Cardiac muscle cell (in vitro differentiated cells and primary cell): ENCODE measurements around the gene CXCL14. TPM values are rescaled to one million over a fixed set of nuclear protein-coding genes. Genes with fewer than 3 reads are reported as not detected.

Experiments used
- DNase-seq, 2 donors: peaks; one replicate each; pipeline versions ENCODE4 v3.0.0 to v3.0.0-alpha.2; 2010 to 2017; ENCODE audit warnings: low read depth in 1 of 2, low spot score in 1 of 2
- H3K27ac ChIP-seq: fragments of 200-600 bp; sonication (generic); 2 replicates; pipeline ENCODE4 v1.5.1; 2016
- H3K27me3 ChIP-seq: fragments of 200-600 bp; sonication (generic); 2 replicates; pipeline ENCODE4 v1.6.0; 2016; ENCODE audit warnings: control low read depth
- H3K36me3 ChIP-seq: fragments of 200-600 bp; sonication (generic); 2 replicates; pipeline ENCODE4 v1.5.1; 2016; ENCODE audit warnings: control low read depth
- H3K4me1 ChIP-seq: fragments of 200-600 bp; sonication (generic); 2 replicates; pipeline ENCODE4 v1.8.1; 2017; ENCODE audit warnings: low read depth, mild to moderate bottlenecking, mixed run types
- H3K4me3 ChIP-seq: fragments of 200-600 bp; sonication (generic); 2 replicates; pipeline ENCODE4 v1.5.1; 2016; ENCODE audit warnings: mild to moderate bottlenecking
- H3K9me3 ChIP-seq: fragments of 200-600 bp; sonication (generic); 2 replicates; pipeline ENCODE4 v1.5.1; 2017; ENCODE audit warnings: low read depth, mild to moderate bottlenecking, control low read depth
- polyA plus RNA-seq: library from polyadenylated mRNA; unstranded; fragments of >200 nt; fragmentation: Nextera tagmentation; extraction: Ambion mirVana; gene quantifications from 2 replicates; pipeline ENCODE4 v1.2.1, GENCODE V29; 2016
- total RNA-seq: library from RNA; depleted of rRNA; stranded (reverse); fragments of >200 nt; gene quantifications from 2 replicates; pipeline ENCODE4 v1.2.3, GENCODE V29; 2016
- TF ChIP-seq, protein P1 (sequence below): IDR thresholded peaks from 2 replicates; pipeline ENCODE4 v1.5.1; 2012; ENCODE audit warnings: low read depth, mild to moderate bottlenecking, low read length

CXCL14 gene
- total and polyA plus RNA-seq, 2 experiments from 2014 or later = 1.2 to 1.9 TPM

DNA sequence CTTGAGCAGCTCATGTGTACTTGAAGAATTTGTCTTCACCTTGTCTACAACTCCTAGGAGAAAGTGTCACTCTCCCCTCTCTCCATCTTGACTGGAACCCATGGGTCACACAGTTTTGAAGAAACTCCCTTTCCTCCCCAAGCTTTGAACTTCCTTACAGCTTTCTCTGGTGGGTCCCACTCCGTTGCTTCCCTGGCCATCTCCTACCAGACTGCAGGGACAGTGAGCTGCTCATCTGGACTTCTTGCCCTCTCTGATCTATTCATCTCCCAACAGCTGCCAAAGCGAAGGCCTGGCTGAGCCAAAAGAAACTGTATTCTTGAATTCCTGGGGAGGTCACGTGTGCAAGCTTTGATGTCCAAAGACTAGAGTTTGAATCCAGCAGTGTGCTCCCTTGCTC is 22.7 kb upstream of the CXCL14 start:
- Histone ChIP-seq H3K4me3 (no peak overlapping the region), H3K4me1 (no peaks in the 10 kb centered on the region), H3K36me3 (no peaks in the 10 kb centered on the region), H3K27me3 (no peaks in the 10 kb centered on the region), H3K27ac (no peak overlapping the region), H3K9me3 (no peaks in the 10 kb centered on the region)
- no peak for DNase-seq
- TF ChIP-seq, protein P1, sequence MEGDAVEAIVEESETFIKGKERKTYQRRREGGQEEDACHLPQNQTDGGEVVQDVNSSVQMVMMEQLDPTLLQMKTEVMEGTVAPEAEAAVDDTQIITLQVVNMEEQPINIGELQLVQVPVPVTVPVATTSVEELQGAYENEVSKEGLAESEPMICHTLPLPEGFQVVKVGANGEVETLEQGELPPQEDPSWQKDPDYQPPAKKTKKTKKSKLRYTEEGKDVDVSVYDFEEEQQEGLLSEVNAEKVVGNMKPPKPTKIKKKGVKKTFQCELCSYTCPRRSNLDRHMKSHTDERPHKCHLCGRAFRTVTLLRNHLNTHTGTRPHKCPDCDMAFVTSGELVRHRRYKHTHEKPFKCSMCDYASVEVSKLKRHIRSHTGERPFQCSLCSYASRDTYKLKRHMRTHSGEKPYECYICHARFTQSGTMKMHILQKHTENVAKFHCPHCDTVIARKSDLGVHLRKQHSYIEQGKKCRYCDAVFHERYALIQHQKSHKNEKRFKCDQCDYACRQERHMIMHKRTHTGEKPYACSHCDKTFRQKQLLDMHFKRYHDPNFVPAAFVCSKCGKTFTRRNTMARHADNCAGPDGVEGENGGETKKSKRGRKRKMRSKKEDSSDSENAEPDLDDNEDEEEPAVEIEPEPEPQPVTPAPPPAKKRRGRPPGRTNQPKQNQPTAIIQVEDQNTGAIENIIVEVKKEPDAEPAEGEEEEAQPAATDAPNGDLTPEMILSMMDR = no peak

DNA sequence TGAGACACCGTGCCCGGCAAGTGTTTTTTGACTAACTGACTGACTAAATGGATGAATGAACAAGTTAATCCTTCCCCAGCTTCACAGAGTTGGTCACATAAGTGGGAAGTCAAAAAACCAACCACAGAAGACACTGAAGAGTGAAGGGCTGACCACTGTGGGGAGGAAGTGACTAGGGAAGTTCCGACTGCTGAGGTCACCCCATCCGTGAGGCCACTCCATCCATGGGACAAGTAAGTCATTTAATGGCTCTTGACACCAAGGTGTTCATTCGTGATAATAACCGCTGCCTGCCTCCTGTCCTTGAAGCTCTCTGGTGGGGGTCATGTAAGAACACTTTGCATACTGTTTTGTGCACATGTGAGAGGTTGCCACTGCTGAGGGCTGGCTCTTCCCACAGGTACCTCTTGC is 22.2 kb upstream of the CXCL14 start:
- Histone ChIP-seq H3K27ac (no peak overlapping the region), H3K36me3 (no peaks in the 10 kb centered on the region), H3K27me3 (no peaks in the 10 kb centered on the region), H3K4me1 (no peaks in the 10 kb centered on the region), H3K4me3 (no peak overlapping the region), H3K9me3 (no peaks in the 10 kb centered on the region)
- DNase-seq = no peak
- TF ChIP-seq, protein P1 = no peak

DNA sequence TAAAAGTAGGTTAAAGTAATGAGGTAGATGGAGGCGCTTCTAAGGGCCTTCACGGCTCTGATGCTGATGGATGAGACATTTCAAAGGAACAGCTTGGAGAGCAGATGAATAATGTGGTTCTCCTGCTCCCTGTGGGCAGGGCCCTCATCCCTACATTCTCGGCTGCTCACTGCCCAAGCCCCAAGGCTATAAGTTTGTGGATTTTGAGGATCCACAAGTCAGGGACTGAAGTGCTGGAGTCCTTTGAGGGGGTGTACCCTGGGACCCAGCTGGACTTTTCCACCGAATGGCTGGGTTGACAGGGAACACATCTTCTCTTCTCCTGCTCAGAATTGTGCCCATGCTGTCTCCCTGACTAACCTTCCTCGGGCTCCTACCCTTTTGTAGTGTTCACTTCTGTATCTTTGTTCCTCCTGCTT is 21.4 kb upstream of the CXCL14 start:
- no peak for DNase-seq
- no peaks in the 10 kb centered on the region for H3K4me1 ChIP-seq
- TF ChIP-seq, protein P1 = no peak

DNA sequence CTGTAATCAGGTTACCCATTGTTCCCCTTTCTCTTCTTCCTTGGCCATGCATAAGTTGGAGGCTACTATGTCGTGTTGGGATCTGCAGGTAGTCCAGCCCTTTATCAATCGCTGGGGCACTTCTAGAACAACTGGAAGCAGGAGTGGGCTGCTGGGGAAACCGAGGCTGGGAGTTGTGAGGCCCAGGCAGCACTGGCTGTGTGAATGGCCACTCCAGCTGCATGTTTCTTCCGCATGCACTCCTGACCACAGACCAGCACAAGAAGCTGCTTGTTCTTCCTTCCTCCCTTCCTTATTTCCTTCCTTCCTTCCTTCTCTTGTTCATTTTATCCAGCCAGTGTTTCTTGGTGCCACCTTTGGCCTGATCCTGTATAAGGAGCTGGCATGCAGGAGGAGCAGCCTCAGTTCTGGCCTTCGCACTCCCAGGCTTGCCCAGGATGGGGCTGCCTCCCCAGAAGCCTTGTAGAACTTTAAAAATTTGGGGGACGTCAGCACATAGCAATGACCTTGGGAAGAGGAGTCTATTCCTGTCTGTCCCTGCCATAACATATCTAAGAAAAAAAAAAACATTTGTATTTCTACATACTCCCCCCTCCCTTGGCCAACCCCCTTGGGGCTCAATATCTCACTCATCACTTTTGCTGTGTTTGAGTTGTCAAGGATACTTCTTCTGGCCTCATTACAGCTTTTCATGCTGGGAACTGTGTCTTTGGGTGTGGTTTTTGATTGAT is 20.8 kb upstream of the CXCL14 start:
- H3K4me3 ChIP-seq = no peak overlapping the region
- no peaks in the 10 kb centered on the region for H3K4me1 ChIP-seq
- H3K36me3 ChIP-seq = no peaks in the 10 kb centered on the region
- no peak for DNase-seq
- no peak overlapping the region for H3K27ac ChIP-seq
- TF ChIP-seq, protein P1 = no peak
- H3K9me3 ChIP-seq = no peaks in the 10 kb centered on the region
- no peaks in the 10 kb centered on the region for H3K27me3 ChIP-seq

More for the DNA sequence above, 21.4 kb upstream of the CXCL14 start:
- H3K36me3 ChIP-seq = no peaks in the 10 kb centered on the region
- no peak overlapping the region for H3K27ac ChIP-seq
- no peaks in the 10 kb centered on the region for H3K9me3 ChIP-seq
- no peak overlapping the region for H3K4me3 ChIP-seq
- no peaks in the 10 kb centered on the region for H3K27me3 ChIP-seq

DNA sequence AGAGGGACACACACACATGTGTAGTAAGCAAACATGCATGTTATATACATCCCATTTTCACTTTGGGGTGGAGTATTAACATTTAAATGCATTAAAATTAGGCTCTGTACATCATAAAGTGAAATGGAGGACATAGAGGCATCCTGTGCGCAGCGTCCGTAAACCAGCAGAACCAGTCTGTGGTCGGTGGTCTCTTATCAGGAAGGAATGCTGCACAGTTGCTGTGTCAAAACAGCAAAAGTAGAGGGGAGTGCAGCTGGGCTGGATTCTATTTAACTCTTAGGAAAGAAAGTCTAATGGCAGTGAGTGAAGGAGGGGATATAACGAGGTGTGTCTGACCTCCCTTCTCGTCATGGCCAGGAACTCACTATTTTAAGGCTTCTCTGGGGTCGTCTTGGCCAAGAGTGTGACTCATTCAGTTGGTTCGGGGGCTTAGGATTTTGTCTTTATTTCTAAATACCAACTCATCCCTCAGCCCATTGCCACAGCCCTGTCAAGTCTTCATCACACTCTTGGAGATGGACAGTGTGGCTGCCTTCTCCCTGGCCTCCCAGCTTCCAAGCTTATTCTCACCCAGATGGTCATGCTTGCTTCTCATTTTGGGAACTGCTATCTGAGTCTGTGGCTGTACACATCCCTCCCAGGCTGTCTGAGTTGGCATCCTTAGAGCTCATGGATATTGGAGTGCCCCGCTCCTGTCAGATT is 20.1 kb upstream of the CXCL14 start:
- no peak for DNase-seq
- TF ChIP-seq, protein P1 = no peak

More for the DNA sequence above, 20.1 kb upstream of the CXCL14 start:
- no peaks in the 10 kb centered on the region for H3K36me3 ChIP-seq
- no peak overlapping the region for H3K27ac ChIP-seq
- no peak overlapping the region for H3K4me3 ChIP-seq
- H3K4me1 ChIP-seq = no peaks in the 10 kb centered on the region
- H3K27me3 ChIP-seq = no peaks in the 10 kb centered on the region
- no peaks in the 10 kb centered on the region for H3K9me3 ChIP-seq
